Activated CD8-positive, alpha-beta memory T cell treated with anti-CD3 and anti-CD28 coated beads for 4 hours (primary cell): ENCODE data around the gene FAR2.
"Not testable (repeated sequence)": the region's sequence is repeated elsewhere in the genome, so short reads cannot be mapped to it uniquely, and the experiment has no call there.

Source experiments
- DNase-seq, 2 donors: peaks; one replicate each; pipeline ENCODE4 v3.0.0-alpha.2; 2020; ENCODE audit warnings: low read depth in 2 of 2

Gene FAR2

GRCh38 chr12:29234552-29234951 lies 85.5 kb downstream of the FAR2 start:
- no peak for DNase-seq

GRCh38 chr12:29234965-29235626 lies 86.0 kb downstream of the FAR2 start:
- no peak for DNase-seq

DNA sequence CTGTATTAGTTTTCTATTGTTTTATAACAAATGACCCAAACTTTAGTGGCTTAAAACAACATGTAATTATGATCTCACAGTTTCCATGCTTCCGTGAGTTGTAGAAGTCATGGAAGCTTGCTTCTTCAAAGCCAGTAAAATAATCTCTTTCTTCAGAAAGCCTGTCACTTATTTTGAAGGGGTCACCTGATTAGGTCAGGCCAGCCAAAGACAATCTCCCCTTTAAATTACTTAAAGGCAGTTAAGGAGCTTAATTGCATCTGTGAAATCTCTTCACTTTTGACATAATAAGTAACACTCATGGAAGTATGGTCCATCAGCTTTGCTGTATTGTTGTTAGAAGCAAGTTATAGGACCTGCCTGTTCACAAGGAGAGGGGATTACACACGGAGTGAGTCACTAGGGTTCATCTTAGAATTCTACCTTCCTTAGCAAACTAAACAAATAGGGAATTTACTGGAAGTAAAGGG lies 89.8 kb downstream of the FAR2 start:
- DNase-seq: no peak

DNA sequence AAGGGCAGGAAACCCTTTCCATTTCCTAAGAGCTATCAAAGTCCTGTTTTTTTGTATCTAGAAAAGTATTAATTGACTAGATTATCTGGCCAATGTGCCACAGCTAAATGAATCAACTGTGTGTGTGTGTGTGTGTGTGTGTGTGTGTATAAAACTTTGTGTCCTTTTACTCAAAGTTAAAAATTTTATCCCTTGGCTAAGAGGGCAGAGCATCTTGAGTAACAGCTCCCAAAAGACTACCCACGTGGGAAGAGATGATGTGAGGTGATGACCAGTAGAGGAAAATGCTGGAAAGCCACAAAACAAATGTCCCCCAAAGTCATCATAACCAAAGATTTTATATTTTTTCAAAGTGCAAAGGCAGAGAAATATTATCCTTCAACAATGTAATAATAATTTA lies 90.3 kb downstream of the FAR2 start:
- no peak for DNase-seq

DNA sequence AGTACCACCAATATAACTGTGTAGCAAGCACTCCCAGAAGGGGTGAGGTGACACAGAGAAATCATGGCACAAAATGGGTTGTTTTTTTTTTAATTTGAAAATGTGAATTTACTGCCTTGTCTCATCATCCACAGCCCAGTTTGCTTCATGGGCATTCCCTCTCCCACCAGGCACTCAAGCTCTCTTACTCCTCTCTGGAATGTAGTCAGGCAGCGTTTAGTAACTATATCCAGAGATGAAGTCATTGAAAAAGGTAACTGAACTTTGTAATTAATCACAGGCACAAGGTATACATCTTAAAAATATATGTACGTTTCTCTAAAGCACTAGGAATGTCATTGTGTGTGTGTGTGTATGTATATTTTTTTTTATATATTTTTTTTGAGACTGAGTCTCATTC lies 91.4 kb downstream of the FAR2 start:
- no peak for DNase-seq

DNA sequence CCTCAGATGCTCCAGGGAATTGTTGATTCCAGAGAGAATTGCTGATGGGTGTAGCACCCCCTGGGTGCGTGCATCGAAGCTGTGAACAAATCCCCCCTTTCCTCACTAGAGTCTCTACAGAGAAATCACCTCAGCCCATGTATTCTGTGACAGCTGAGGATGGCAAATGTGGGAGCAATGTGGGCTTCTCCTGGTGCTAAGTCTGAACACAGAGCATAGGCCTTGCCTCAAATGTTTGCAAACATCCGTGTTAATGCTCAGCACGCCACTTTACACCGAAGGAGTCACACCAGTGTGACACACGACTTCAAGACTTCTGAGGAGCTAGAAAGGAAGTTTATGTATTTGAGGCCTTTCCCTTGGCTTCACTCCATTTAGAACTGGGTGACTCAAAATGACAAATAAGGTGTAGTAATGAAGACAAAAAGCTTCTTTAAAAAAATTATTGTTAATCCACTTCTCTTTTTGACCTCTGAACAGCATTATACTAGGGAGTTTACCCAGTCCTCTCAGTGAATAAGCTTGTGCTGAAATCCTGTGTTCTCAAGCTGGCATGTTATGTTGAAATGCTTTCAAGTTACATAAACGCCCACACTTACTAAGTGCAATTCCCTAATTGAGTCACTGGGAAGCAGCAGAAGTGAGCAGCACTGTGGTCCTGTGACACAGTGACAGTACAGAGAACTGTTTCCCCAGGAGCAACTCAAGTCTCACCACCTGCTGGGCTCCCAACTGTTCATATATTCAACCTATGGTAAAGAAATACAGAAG lies 92.9 kb downstream of the FAR2 start:
- DNase-seq: no peak

- DNase-seq: no peak
Observed at GRCh38 chr12:29242921-29243431, 93.9 kb downstream of the FAR2 start.

DNA sequence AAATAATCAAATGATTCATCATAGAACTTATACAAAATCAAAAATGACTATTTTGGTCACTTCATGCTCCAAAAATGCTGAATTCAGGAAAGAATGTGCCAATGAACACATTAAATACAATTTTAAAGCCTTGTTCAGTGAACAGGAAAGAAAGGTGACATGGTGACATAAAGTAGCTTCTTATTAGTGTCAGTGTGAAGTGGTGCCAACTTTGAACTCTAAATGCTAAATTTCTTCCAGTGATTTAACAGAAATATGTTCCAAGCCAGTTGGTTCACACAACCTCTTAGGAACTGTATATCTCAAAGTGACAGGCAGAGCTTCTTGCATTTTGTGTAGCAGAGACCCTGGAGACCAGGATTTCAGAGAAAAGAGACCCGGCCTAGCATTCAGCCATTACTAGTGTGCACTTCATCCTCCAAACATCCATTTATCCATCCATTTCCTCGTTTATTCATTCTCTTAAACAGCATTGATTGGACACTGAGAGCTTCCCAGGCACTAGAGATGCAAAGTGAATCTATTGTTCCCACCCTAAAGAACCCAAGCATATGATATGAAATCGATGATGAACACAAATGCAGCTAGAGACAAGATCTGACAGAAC lies 95.2 kb downstream of the FAR2 start:
- DNase-seq: no peak

DNA sequence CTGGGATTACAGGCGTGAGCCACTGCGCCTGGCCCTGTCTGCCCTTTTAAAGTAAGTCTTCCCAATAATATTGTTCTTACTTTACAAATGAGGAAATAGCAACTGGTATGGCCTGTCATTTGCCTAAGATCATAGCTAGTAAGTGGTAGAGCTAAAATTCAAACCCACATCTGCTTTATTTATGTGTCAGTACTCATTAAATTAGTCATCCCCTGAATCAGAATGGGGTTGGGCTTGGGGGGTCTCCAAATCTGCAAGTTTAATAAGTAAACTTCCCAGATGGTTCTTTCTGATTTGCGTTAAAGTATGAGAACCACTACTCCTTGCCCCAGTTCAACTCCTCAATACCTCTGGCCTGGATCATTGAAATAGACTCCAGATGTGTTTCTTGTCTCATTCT lies 96.2 kb downstream of the FAR2 start:
- no peak for DNase-seq

DNA sequence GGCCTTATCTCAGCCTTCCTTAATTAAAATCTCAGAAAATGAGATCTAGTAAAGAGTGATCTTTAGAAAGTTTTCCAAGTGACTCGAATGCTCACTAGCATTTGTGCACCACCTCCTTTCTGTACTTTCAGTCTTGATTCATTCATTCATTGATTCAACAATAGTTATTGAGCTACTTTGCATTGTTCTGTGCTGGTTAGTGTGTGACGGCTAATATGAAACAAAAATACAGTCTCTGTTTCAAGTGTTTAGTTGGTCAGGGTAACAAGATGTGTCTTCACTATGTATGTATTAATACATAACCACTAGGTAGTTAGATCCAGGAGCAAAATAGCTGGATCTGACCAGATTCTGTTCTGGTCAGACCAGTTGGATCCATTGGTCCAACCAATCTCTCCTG lies 100.9 kb downstream of the FAR2 start:
- DNase-seq: no peak

- DNase-seq: no peak
Observed at GRCh38 chr12:29253906-29254625, 105.0 kb downstream of the FAR2 start.

GRCh38 chr12:29255042-29255441 lies 106.0 kb downstream of the FAR2 start:
- no peak for DNase-seq

- DNase-seq: no peak
Observed at GRCh38 chr12:29256598-29256997, 107.5 kb downstream of the FAR2 start.

DNA sequence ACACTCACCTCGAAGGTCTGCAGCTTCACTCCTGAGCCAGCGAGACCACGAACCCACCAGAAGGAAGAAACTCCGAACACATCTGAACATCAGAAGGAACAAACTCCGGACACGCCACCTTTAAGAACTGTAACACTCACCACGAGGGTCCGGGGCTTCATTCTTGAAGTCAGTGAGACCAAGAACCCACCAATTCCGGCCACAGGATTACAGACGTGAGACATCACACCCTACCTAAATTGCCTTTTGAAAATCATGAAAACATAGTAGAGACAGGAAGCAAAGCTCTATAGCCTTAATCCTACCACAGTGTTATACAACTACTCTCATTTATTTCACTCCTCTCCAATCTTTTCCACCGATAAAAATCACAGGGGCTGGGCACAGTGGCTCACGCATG lies 108.6 kb downstream of the FAR2 start:
- DNase-seq: not testable (repeated sequence)

DNA sequence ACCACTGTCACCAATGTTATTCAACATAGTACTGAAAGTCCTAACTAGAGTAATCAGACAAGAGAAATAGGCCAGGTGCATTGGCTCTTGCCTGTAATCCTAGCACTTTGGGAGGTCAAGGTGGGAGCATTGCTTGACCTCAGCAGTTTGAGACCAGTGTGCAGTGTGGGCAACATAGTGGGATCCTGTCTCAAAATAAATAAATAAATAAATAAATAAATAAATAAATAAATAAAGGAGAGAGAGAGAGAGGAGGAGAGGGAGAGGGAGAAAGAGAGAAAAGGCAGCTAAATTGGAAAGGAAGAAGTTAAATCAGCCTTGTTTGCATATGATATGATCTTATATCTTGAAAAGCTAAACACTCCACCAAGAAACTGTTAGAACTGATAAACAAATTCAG lies 115.3 kb downstream of the FAR2 start:
- DNase-seq: no peak

DNA sequence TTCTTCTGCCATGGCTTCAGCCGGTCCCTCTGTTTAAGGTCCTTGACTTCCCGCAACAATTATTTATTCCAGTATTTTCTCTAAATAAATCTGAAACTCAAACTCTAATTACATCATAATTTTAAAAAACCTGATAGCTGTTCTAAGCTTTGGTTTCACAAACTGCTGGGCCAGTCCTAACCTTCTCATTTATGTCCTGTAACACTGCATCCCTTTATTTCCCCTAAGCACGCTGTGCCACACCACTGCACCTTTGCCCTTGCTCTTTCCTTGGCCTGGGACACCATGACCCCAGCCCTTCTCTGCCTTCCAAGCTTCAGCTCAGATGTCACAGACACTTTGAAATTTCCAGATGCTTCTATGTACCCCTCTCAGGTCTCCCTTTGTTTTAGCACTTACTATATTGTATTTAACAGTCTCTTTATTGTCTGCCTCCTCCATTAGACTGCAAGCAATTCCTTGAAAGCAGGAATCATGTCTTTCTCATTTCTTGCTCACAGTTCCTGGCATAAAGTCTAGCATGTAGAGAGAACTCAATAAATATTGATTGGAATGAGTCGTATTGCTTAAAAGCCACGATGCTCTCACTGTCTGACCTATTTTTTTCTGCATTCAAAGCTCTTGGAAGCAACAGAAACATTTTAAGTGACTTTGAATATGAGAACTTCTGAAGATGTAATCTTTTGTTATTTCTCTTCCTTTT lies 120.8 kb downstream of the FAR2 start:
- no peak for DNase-seq

DNA sequence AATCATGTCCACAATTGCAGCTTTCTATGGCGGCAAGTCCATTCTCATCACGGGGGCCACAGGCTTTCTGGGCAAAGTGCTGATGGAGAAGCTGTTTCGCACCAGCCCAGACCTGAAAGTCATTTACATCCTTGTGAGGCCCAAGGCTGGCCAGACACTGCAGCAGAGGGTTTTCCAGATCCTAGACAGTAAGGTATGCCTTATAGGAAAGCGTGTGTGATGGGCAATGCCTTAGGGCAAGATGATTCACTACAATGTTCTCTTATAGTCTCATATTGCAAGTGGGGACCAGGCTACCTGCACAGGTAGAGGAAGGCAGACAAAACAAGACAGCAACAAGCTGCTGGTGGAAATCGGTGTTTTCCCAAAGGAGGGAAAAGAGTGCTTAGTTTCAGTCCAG lies 121.4 kb downstream of the FAR2 start:
- no peak for DNase-seq

DNA sequence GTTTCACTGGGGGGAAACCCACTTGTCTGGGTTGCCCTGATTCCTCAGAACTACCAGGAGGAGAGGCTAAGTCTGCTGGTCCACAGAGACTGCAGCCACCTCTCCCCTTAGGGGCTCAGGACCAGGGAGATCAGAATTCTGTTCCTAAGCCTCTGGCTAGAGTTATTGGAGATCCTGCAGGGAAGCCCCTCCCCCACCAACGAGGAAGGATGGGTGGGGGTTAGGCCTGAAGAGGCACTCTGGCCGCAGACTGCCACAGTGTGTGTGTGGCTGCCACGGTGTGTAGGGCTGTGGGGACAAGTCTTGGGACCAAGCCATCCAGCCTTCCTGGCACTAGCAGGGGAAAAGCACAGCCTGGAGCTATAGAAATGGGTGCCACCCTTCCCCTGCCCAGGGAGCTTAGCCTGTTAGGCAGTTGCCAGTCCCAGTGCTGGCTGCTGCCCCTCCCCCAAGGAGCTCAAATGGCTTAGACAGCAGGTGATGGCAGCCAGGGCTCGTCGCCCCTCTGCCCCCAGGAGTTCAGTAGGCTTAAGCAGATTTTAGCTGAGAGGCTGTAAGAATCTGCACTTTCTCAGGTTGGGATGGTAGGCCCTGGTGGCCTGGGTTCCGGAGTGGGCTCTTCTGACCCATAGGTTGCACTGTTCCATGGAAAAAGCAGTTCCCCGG lies 124.2 kb downstream of the FAR2 start:
- no peak for DNase-seq

DNA sequence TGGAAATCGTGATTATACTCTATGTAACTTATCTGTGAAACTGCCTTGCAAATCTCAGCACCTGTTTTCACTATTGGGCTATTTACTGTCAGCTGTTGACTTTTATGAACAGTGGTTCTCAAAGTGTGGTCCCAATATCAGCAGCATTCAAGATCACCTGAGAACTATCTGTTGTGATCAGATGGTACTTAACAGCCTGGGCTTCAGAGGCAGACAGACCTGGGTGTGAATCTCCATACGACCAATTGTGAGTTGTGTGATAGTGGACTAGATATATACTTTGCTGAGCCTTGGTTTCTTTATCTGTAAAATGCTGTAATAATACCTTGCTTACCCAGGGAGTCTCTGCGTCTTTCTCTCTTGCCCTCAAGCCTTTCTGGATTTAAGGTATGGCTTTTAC lies 126.8 kb downstream of the FAR2 start:
- DNase-seq: no peak

DNA sequence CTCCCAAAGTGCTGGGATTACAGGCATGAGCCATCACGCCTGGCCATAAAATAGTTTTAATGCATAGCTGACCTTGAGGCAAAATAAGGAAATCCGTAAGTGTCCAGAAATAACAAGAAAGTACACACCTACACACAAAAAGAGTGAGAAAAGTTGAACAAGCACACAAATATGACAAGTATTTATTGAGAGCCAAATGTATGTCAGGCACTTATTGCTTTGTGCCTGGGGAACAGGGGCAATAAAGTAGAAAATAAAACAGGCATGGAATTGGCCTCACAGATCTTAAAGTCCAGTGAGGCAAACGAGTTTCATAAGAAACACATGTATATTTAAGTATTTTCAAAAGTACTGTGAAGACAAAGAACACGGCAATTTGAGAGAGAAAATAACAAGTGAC lies 128.2 kb downstream of the FAR2 start:
- no peak for DNase-seq
